HCT116 (cell line): ENCODE results near the gene CHD2. TPM values are rescaled to one million over a fixed set of nuclear protein-coding genes. Genes with fewer than 3 reads are reported as not detected.

Source experiments
- ATAC-seq: fragments of 200-7000 bp; cut with Tn5 transposase; 2 replicates; pipeline ENCODE4 v1.9.1; 2020; ENCODE audit warnings: mild to moderate bottlenecking, moderate library complexity
- BruUV-seq: library from RNA; stranded (reverse); fragments of 400-500 nt; replicated peaks from 2 replicates; lab custom pipeline; 2021; lab: Mats Ljungman, UMichigan
- CTCF ChIA-PET: fragments of 300-600 bp; sonication (Branson Sonifier 250); formaldehyde crosslinking; loops from one replicate; lab custom pipeline; 2021; ENCODE audit warnings: antibody characterized with exemption; lab: Charles Lee
- POLR2A ChIA-PET: fragments of 300-600, 350-600 bp; sonication (Branson Sonifier 250); formaldehyde crosslinking; loops from one replicate; lab custom pipeline; 2021; ENCODE audit warnings: antibody characterized with exemption; lab: Charles Lee
- RAD21 ChIA-PET, 2 experiments: fragments of 300-600 bp; sonication (Branson Sonifier 250); formaldehyde crosslinking; loops; one replicate each; lab custom pipeline; 2023; ENCODE audit warnings: low total read pairs in 2 of 2; ENCODE audit not compliant: uncharacterized antibody in 2 of 2, unreplicated experiment in 2 of 2, low non-redundant PET in 1 of 2; lab: Charles Lee
- DNase-seq: peaks from one replicate; pipeline ENCODE4 v3.0.0-alpha.2; 2010; ENCODE audit warnings: low read depth, low spot score
- H2AFZ ChIP-seq: fragments of 200-600 bp; shearing (Covaris generic), sonication (generic); 2 replicates; pipeline ENCODE4 v1.6.1; 2017; ENCODE audit warnings: low read depth, mixed run types, mixed read lengths, antibody characterized with exemption, low read length; ENCODE audit not compliant: poor library complexity, severe bottlenecking
- H3K27ac ChIP-seq: 2 replicates; pipeline ENCODE4 v1.5.1; 2012; ENCODE audit warnings: low read depth, low read length
- H3K27me3 ChIP-seq: fragments of 200-600 bp; sonication (generic); 2 replicates; pipeline ENCODE4 v1.6.1; 2016; ENCODE audit warnings: mixed run types, low read length, mixed read lengths; ENCODE audit not compliant: insufficient read depth
- H3K36me3 ChIP-seq, 2 experiments: fragments of 200-500 bp in 1 of 2; fragments of 200-600 bp in 1 of 2; sonication (Bioruptor generic) in 1 of 2; sonication (generic) in 1 of 2; 2 replicates each; pipeline versions ENCODE4 v1.5.1 to v1.6.1; 2014 to 2016; ENCODE audit warnings: low read length in 2 of 2, inconsistent platforms in 1 of 2, mixed read lengths in 1 of 2, mixed run types in 1 of 2; ENCODE audit not compliant: insufficient read depth in 2 of 2, control insufficient read depth in 1 of 2
- H3K4me1 ChIP-seq, 2 experiments: fragments of 200-600 bp in 1 of 2; sonication (generic) in 1 of 2; 2 replicates each; pipeline versions ENCODE4 v1.5.1 to v1.6.1; 2012 to 2017; ENCODE audit warnings: low read length in 2 of 2, inconsistent platforms in 1 of 2, mild to moderate bottlenecking in 1 of 2, mixed read lengths in 1 of 2, mixed run types in 1 of 2, moderate library complexity in 1 of 2; ENCODE audit not compliant: insufficient read depth in 2 of 2, control insufficient read depth in 1 of 2
- H3K4me2 ChIP-seq: fragments of 200-600 bp; sonication (generic); 2 replicates; pipeline ENCODE4 v1.6.1; 2017; ENCODE audit warnings: mixed run types, low read length, mixed read lengths
- H3K4me3 ChIP-seq, 2 experiments: fragments of 200-600 bp in 1 of 2; sonication (generic) in 1 of 2; replicated peaks in 1 of 2; 2 replicates each; pipeline ENCODE4 v1.5.1; 2011 to 2016; ENCODE audit warnings: low read length in 2 of 2, control low read depth in 1 of 2, low read depth in 1 of 2, mild to moderate bottlenecking in 1 of 2, mixed read lengths in 1 of 2, mixed run types in 1 of 2
- H3K79me2 ChIP-seq: fragments of 200-600 bp; sonication (generic); 2 replicates; pipeline ENCODE4 v1.6.1; 2017; ENCODE audit warnings: mild to moderate bottlenecking, mixed run types, low read length, moderate library complexity, mixed read lengths; ENCODE audit not compliant: insufficient read depth
- H3K9ac ChIP-seq: fragments of 200-600 bp; sonication (generic); 2 replicates; pipeline ENCODE4 v1.6.1; 2016; ENCODE audit warnings: low read length, mixed read lengths
- H3K9me2 ChIP-seq: fragments of 200-600 bp; sonication (generic), shearing (Covaris generic); 2 replicates; pipeline ENCODE4 v1.6.1; 2017; ENCODE audit warnings: mixed run types, mild to moderate bottlenecking, moderate library complexity; ENCODE audit not compliant: insufficient read depth
- H3K9me3 ChIP-seq, 2 experiments: fragments of 200-500 bp in 1 of 2; fragments of 200-600 bp in 1 of 2; sonication (Bioruptor generic) in 1 of 2; sonication (generic) in 1 of 2; 2 replicates each; pipeline ENCODE4 v1.6.1; 2014 to 2017; ENCODE audit warnings: low read length in 2 of 2, mixed read lengths in 2 of 2, inconsistent platforms in 1 of 2, low read depth in 1 of 2, mild to moderate bottlenecking in 1 of 2, mixed run types in 1 of 2, moderate library complexity in 1 of 2; ENCODE audit not compliant: control insufficient read depth in 1 of 2, insufficient read depth in 1 of 2
- H4K20me1 ChIP-seq: fragments of 200-600 bp; sonication (generic), shearing (Covaris generic); 2 replicates; pipeline ENCODE4 v1.6.1; 2017; ENCODE audit warnings: mixed run types, mild to moderate bottlenecking, moderate library complexity; ENCODE audit not compliant: insufficient read depth
- CEBPB ChIP-seq: IDR thresholded peaks from 2 replicates; pipeline ENCODE4 v1.6.1; 2012; ENCODE audit warnings: low read depth
- ELF1 ChIP-seq: IDR thresholded peaks from 2 replicates; pipeline ENCODE4 v1.6.1; 2012; ENCODE audit warnings: low read depth, borderline replicate concordance
- EZH2 ChIP-seq: fragments of 200-600 bp; sonication (generic); IDR thresholded peaks from 2 replicates; pipeline ENCODE4 v1.6.1; 2017; ENCODE audit warnings: antibody characterized with exemption, mixed run types
- FOSL1 ChIP-seq: IDR thresholded peaks from 2 replicates; pipeline ENCODE4 v1.6.1; 2012; ENCODE audit warnings: low read depth
- MAX ChIP-seq: IDR thresholded peaks from 2 replicates; pipeline ENCODE4 v1.6.1; 2012
- POLR2A ChIP-seq: IDR thresholded peaks from 2 replicates; pipeline ENCODE4 v1.7.0; 2011; ENCODE audit warnings: borderline replicate concordance; ENCODE audit not compliant: insufficient read depth, insufficient read length; ENCODE audit errors: extremely low read depth
- RAD21 ChIP-seq: IDR thresholded peaks from 2 replicates; pipeline ENCODE4 v1.6.1; 2012; ENCODE audit warnings: low read depth, mild to moderate bottlenecking
- REST ChIP-seq: IDR thresholded peaks from 2 replicates; pipeline ENCODE4 v1.6.1; 2012; ENCODE audit warnings: low read depth
- SIN3A ChIP-seq: IDR thresholded peaks from 2 replicates; pipeline ENCODE4 v1.6.1; 2012; ENCODE audit warnings: low read depth
- YY1 ChIP-seq: IDR thresholded peaks from 2 replicates; pipeline ENCODE4 v1.6.1; 2011; ENCODE audit warnings: low read length, low read depth, moderate library complexity, mild to moderate bottlenecking; ENCODE audit not compliant: insufficient replicate concordance; ENCODE audit errors: extremely low read depth
- ZFX ChIP-seq: fragments of 450-650 bp; IDR thresholded peaks from 2 replicates; pipeline ENCODE4 v1.6.1; 2017
- intact Hi-C: fragments of 100-400 bp; cut with micrococcal nuclease; formaldehyde crosslinking; loops from 2 replicates; pipeline ENCODE4 v1.10.0; 2022
- total RNA-seq: library from RNA; stranded (reverse); gene quantifications from one replicate; pipeline ENCODE4 v1.2.1, GENCODE V29; 2021; ENCODE audit not compliant: unreplicated experiment

The CHD2 gene
- total RNA-seq, 1 experiment from 2014 or later = 116 TPM

GRCh38 chr15:92869263-92869940, 30.7 kb upstream of the CHD2 start:
- POLR2A ChIA-PET = interaction anchor here (2.4 kb wide), 1 partner anchor 12 kb away, joined by 17 read pairs; no protein-coding TSS in a partner anchor
- Histone ChIP-seq H3K9me2 (no peaks in the 10 kb centered on the region), H3K4me2 (no peak overlapping the region), H3K4me1 (peaks cover 4 to 8% of the 10 kb centered on the region in 2 experiments; a peak in 3 of 4 replicates), H3K36me3 (no peaks in the 10 kb centered on the region), H3K9me3 (no peaks in the 10 kb centered on the region), H4K20me1 (no peaks in the 10 kb centered on the region), H3K79me2 (no peaks in the 10 kb centered on the region), H3K27me3 (no peaks in the 10 kb centered on the region), H3K4me3 (no peak overlapping the region), H3K9ac (no peak overlapping the region), H2AFZ (no peak overlapping the region), H3K27ac (no peak overlapping the region)
- DNase-seq (no peak), ATAC-seq (no peak)
- no TSS peak for BruUV-seq
- intact Hi-C loops = no loop called here
- no peak for TF ChIP-seq REST
- TF ChIP-seq SIN3A = no peak
- TF ChIP-seq POLR2A = no peak
- TF ChIP-seq FOSL1 = no peak
- no peak for TF ChIP-seq RAD21
- no peak for TF ChIP-seq ZFX
- TF ChIP-seq CEBPB = no peak
- TF ChIP-seq YY1 = no peak
- TF ChIP-seq EZH2 = no peak
- no peak for TF ChIP-seq ELF1
- TF ChIP-seq MAX = no peak
- CTCF ChIA-PET = no interaction called here
- RAD21 ChIA-PET = no interaction called here
